HG03060 (cell line): Measurements from ENCODE around the gene NEO1.
A peak's percentile ranks its signal among the peaks of the same experiment; 100 is the strongest.

Experiments
- ATAC-seq: cut with Tn5 transposase; IDR thresholded peaks from one replicate; pipeline ENCODE4 v1.9.1; 2021; ENCODE audit warnings: low read depth, moderate number of reproducible peaks; ENCODE audit not compliant: unreplicated experiment

NEO1 gene

GRCh38 chr15:73247331-73247730 is 195.1 kb downstream of the NEO1 start:
- ATAC-seq: no peak

GRCh38 chr15:73249499-73249898 is 197.2 kb downstream of the NEO1 start:
- no peak for ATAC-seq

- ATAC-seq: no peak
Measured at GRCh38 chr15:73254598-73254997, 202.3 kb downstream of the NEO1 start.

- ATAC-seq: no peak
Measured at GRCh38 chr15:73258271-73259108, 206.2 kb downstream of the NEO1 start.

- ATAC-seq: no peak
Measured at GRCh38 chr15:73264881-73265280, 212.6 kb downstream of the NEO1 start.

GRCh38 chr15:73265536-73266153 is 213.4 kb downstream of the NEO1 start:
- no peak for ATAC-seq

GRCh38 chr15:73268457-73268856 is 216.2 kb downstream of the NEO1 start:
- no peak for ATAC-seq

GRCh38 chr15:73270366-73271097 is 218.3 kb downstream of the NEO1 start:
- ATAC-seq: no peak

GRCh38 chr15:73273181-73274002 is 221.1 kb downstream of the NEO1 start:
- peak; percentile 69 for ATAC-seq

- no peak for ATAC-seq
Measured at GRCh38 chr15:73275862-73276261, 223.6 kb downstream of the NEO1 start.

GRCh38 chr15:73282567-73283365 is 230.5 kb downstream of the NEO1 start:
- no peak for ATAC-seq

- ATAC-seq: no peak
Measured at GRCh38 chr15:73283366-73283962, 231.2 kb downstream of the NEO1 start.

- ATAC-seq: no peak
Measured at GRCh38 chr15:73284090-73284716, 231.9 kb downstream of the NEO1 start.

GRCh38 chr15:73286311-73286710 is 234.0 kb downstream of the NEO1 start:
- ATAC-seq: no peak

GRCh38 chr15:73287019-73287418 is 234.8 kb downstream of the NEO1 start:
- ATAC-seq: no peak

GRCh38 chr15:73291441-73291840 is 239.2 kb downstream of the NEO1 start:
- no peak for ATAC-seq

- ATAC-seq: no peak
Measured at GRCh38 chr15:73293773-73294172, 241.5 kb downstream of the NEO1 start.

- no peak for ATAC-seq
Measured at GRCh38 chr15:73295630-73296286, 243.5 kb downstream of the NEO1 start.
